ENCODE results near the gene PHF24. TPM values are rescaled to one million over a fixed set of nuclear protein-coding genes. Genes with fewer than 3 reads are reported as not detected.

The PHF24 gene
- total RNA-seq, 2 experiments from 2014 or later = not detected

- Mint-ChIP-seq H3K27ac (no peak overlapping the region), H3K9me3 (no peaks in the 10 kb centered on the region), H3K4me1 (ENCODE audit: low read depth) (no peaks in the 10 kb centered on the region), H3K27me3 (no peaks in the 10 kb centered on the region), H3K36me3 (ENCODE audit: low read depth) (no peaks in the 10 kb centered on the region), H3K4me3 (no peak overlapping the region)
- intact Hi-C loops (cut with DNase I, micrococcal nuclease) = no loop called here
- H3K27ac ChIP-seq (ENCODE audit: low read depth in 1 of 2, low read length in 2 of 2) = no peak overlapping the region
- CTCF ChIA-PET = no interaction called here
- no peaks in the 10 kb centered on the region for H3K27me3 ChIP-seq (ENCODE audit: control insufficient read depth in 1 of 2, insufficient read depth in 2 of 2, low read length in 2 of 2)
- no peak overlapping the region for H3K4me3 ChIP-seq (ENCODE audit: low read length)
- no peaks in the 10 kb centered on the region for H3K4me1 ChIP-seq (ENCODE audit: insufficient read depth, low read length)
- ATAC-seq (ENCODE audit: poor library complexity) (no peak), DNase-seq (no peak)
- no peaks in the 10 kb centered on the region for H3K9me3 ChIP-seq (ENCODE audit: control insufficient read depth in 1 of 2, insufficient read depth in 1 of 2, low read length in 2 of 2)
- H3K36me3 ChIP-seq (ENCODE audit: insufficient read depth, low read length) = no peaks in the 10 kb centered on the region
- TF ChIP-seq CTCF (IDR thresholded peaks at IDR 0.05) = no peak
- POLR2A ChIA-PET = no interaction called here
These were observed 41.5 kb downstream of the PHF24 start for GRCh38 chr9:34999576-34999975.

GRCh38 chr9:35000535-35001284 is 42.6 kb downstream of the PHF24 start:
- Mint-ChIP-seq H3K4me1 (ENCODE audit: low read depth) (no peaks in the 10 kb centered on the region), H3K36me3 (ENCODE audit: low read depth) (no peaks in the 10 kb centered on the region), H3K27ac (no peak overlapping the region), H3K27me3 (no peaks in the 10 kb centered on the region), H3K9me3 (no peaks in the 10 kb centered on the region), H3K4me3 (no peak overlapping the region)
- DNase-seq (no peak), ATAC-seq (ENCODE audit: poor library complexity) (no peak)
- H3K9me3 ChIP-seq (ENCODE audit: control insufficient read depth in 1 of 2, insufficient read depth in 1 of 2, low read length in 2 of 2) = no peaks in the 10 kb centered on the region
- H3K4me3 ChIP-seq (ENCODE audit: low read length) = no peak overlapping the region
- H3K27me3 ChIP-seq (ENCODE audit: control insufficient read depth in 1 of 2, insufficient read depth in 2 of 2, low read length in 2 of 2) = no peaks in the 10 kb centered on the region
- intact Hi-C loops (cut with DNase I, micrococcal nuclease) = no loop called here
- no peak for TF ChIP-seq CTCF (IDR thresholded peaks at IDR 0.05)
- no peaks in the 10 kb centered on the region for H3K4me1 ChIP-seq (ENCODE audit: insufficient read depth, low read length)
- H3K36me3 ChIP-seq (ENCODE audit: insufficient read depth, low read length) = no peaks in the 10 kb centered on the region
- ChIA-PET CTCF (interaction anchor here (1.4 to 1.6 kb wide), 2 partner anchors 16 to 21 kb away, joined by 3 to 4 read pairs; no protein-coding TSS in a partner anchor), POLR2A (no interaction called here)
- no peak overlapping the region for H3K27ac ChIP-seq (ENCODE audit: low read depth in 1 of 2, low read length in 2 of 2)

GRCh38 chr9:35001285-35001677 is 43.2 kb downstream of the PHF24 start:
- no peak overlapping the region for H3K4me3 ChIP-seq (ENCODE audit: low read length)
- Mint-ChIP-seq H3K9me3 (no peaks in the 10 kb centered on the region), H3K27me3 (no peaks in the 10 kb centered on the region), H3K36me3 (ENCODE audit: low read depth) (no peaks in the 10 kb centered on the region), H3K27ac (no peak overlapping the region), H3K4me1 (ENCODE audit: low read depth) (no peaks in the 10 kb centered on the region), H3K4me3 (no peak overlapping the region)
- ChIA-PET CTCF (interaction anchor here (1.4 to 1.6 kb wide), 2 partner anchors 16 to 20 kb away, joined by 3 to 4 read pairs; no protein-coding TSS in a partner anchor), POLR2A (no interaction called here)
- H3K36me3 ChIP-seq (ENCODE audit: insufficient read depth, low read length) = no peaks in the 10 kb centered on the region
- DNase-seq (no peak), ATAC-seq (ENCODE audit: poor library complexity) (no peak)
- H3K9me3 ChIP-seq (ENCODE audit: control insufficient read depth in 1 of 2, insufficient read depth in 1 of 2, low read length in 2 of 2) = no peaks in the 10 kb centered on the region
- TF ChIP-seq CTCF (IDR thresholded peaks at IDR 0.05) = no peak
- H3K27ac ChIP-seq (ENCODE audit: low read depth in 1 of 2, low read length in 2 of 2) = no peak overlapping the region
- intact Hi-C loops (cut with DNase I, micrococcal nuclease) = no loop called here
- no peaks in the 10 kb centered on the region for H3K4me1 ChIP-seq (ENCODE audit: insufficient read depth, low read length)
- no peaks in the 10 kb centered on the region for H3K27me3 ChIP-seq (ENCODE audit: control insufficient read depth in 1 of 2, insufficient read depth in 2 of 2, low read length in 2 of 2)

All from CD4-positive, alpha-beta T cell (primary cell).